HG02970 (cell line): ENCODE results near the gene SNAPIN.

Experiments
- ATAC-seq: cut with Tn5 transposase; IDR thresholded peaks from one replicate; pipeline ENCODE4 v1.9.1; 2021; ENCODE audit warnings: mild to moderate bottlenecking, moderate library complexity, moderate number of reproducible peaks; ENCODE audit not compliant: unreplicated experiment, low FRiP score

The SNAPIN gene, protein sequence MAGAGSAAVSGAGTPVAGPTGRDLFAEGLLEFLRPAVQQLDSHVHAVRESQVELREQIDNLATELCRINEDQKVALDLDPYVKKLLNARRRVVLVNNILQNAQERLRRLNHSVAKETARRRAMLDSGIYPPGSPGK

DNA sequence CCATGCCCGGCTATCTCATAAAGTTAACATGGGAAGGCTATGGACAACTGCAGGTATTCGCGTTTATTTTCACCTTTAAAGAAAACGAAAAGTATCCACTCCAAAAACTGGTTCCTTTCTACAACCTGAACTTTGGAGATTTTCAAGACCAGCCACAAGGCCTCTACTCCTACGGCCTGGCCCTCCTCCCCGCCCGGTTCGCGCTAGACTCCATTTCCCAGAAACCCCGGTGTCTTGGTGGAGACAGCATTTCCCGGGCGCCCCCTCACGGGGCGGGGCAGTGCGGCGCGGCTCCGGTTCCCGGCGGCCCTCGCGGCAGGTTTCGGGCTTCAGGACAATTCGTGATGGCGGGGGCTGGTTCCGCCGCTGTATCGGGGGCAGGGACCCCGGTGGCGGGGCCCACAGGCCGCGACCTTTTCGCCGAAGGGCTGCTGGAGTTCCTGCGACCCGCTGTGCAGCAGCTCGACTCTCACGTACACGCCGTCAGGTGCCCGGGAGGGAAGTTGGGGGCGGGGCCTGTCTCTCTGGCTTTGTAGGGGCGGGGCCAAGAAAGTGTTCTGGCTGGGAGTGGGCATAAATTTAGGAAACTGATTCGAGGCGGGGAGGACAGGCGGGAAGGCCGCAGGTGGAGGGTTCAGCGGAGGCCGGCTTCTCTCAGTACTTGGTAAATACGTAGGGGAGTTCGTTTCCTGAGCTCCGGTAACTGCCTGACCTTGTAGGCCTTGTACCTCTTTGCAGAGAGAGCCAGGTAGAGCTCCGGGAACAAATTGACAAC is at the start of gene SNAPIN:
Gene SNAPIN (plus strand): TSS at position 304 of the 775 bp plus-strand sequence. CDS start 41 bp downstream, at position 345.
- peak; percentile 89 for ATAC-seq

DNA sequence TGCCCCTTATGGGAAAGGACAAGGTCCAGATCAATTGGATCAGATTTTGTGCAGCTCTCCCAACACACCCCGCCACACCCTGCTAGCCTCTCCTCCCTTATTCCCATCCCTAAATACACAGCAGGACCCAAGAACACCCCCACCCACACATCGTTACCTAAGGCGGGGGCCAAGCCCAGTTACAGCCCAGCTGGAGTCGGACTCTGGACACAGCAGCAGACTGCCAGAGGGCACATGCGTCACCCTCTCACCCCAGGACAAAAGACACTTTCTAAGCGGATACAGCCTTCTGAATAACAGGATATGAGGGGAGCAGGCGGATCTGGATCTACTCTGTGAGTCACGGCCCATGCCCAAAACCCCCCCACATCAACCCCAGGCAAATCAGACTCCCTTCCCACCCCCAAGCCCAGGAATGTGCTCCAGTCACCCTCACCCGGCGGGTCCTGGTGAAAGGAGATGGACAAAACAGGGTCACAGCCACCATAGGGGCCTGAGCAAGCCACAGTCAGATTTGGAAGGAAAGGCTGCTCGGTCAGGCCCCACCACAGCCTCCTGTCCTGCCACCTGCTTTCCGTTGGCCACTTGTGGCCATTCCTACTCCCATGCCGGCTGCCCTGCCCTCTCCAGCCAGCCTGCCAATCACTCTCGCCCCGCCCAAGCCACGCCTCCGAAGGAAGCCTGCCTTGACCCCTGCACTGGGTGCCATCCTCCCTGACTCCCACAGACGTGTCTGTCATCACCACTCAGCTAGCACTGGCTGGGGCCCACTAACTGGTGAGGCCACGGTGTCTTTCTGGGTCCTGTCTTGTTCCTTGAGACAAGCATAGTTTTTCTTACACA is 49.5 kb upstream of the SNAPIN start:
- no peak for ATAC-seq

DNA sequence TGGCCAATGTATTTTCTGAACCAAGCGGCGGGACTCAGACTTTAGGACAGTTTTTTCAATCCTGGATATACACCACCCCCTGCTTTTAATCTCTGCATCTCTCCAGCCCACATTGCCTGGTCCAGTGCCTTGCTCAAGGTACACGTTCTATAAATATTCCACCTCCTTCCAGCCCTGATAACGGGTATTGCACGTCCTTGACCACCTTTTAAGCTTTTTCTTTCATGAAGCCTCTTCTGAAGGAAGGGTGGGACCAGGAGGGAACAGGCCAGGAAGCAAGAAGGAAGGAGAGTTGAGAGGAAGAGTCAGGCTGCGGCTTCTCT is 49.0 kb upstream of the SNAPIN start:
- no peak for ATAC-seq

DNA sequence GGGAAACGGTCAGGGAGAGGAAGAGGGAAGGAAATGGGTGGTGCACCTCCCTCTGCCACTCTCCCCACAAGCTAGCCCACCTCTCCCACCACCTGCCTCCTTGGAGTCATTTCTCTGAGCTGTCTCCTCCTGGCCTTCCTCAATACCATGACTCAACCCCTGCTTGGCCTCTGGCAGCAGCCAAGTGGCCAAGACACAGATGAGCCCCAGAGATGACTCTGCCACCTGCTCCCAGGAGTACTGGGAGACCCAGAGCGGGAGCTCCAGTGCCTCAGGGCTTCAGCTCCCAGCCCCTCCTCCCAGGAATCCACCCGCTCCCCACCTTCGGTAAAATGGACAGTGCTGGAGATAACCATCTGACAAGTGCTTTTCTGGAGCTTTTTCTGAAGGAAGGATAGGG is 48.2 kb upstream of the SNAPIN start:
- no peak for ATAC-seq

DNA sequence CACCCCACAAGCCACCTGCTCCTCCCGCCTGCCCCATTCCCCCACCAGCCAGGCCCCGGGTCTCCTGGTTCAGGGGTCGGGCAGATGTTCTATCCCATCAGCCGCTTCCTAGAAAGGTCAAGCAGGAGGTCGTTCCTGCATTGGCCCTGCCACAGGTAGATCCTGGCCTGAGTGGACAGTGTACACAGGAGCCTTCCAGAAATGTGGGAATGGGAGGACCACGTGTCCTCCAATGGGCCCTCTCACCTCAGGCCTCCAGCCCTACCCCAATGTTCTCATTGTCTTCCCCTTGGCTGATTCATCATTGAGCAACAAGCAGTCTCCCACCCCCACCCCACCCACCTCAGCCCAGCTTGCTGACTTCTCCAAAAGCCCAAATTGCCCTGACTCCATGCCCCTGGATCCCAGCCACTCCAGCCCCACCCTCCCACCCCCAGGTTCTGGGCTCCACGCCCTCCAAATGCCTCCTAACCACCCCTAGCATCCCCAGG is 47.6 kb upstream of the SNAPIN start:
- no peak for ATAC-seq

DNA sequence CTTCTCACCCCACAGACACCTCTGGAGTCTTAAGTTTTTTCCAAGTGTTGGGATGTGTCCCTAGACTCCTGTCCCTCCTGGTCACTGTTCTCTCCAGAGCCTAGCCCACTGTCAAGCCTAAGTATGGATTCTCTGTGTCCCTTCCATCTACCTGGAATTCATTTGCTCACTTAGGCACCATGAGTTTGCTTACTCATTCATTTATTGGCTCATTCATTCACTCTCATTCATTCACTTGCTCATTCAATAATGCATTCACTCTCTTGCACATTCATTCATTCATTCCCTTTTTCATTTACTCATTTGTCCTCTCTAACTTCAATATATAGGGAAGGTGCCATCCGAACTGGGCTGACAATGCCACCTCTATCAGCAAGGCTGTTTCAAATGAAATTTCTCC is 47.1 kb upstream of the SNAPIN start:
- ATAC-seq, result no peak

DNA sequence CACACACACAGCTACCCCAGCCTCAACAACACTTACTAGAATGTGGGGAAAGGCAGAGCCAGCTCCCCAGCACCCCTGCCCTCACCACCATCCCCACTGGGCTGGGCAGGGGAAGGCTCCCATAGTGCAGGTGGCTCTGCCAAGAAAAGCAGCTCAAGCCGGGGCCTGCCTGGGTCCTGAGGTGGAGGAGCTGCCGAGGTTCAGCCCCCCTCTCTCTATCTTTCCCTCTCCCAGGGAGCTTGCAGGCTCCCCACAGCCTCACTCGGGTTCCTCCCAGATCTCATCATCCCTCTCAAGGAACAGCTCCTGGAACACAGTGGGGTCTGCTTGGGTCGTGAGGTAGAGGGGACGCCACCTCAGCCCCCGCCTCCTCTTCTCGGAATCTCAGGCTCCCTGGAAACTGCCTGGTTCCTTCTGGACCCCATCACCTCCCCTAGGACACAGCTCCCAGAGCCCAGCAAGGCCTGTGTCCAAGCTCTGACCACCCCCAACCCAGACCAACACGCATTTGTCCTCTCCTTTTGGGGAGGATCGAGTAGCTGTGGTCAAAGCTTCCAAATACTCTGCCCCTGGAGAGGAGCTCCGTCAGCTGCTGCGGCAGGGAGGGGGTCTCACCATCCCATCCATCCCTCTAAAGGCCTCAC is 46.3 kb upstream of the SNAPIN start:
- no peak for ATAC-seq

DNA sequence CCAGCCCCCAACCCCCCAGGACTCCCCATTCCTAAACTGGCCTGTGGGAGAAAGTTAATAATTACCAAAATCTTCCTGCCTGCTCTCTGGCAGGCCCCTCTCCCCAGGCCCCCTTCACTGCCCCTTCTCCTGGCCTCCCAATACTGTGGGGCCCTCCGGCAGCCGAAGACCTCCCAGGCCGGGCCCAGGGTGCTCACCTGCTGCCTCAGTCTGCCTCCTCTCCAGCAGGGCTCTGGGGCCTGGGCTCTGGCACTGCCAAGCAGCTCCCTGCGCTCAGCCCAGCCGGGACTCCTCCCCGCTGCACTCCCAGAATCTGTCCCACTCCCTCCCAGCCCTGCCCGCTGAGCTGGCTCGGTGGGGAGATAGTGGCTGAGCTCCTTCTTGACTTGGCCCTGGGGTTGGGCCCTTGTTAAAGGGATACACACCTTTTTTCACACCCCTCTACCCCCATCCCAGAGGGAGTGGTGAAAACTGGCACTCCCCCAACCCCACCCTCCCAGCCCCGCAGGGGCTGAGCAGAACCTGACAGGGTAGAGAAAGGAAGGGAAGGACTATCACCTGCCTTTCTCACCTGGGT is 45.7 kb upstream of the SNAPIN start, which contains the start of gene S100A16:
Gene S100A16 (minus strand): TSS at position 383 of the 577 bp plus-strand sequence. CDS start 4,986 bp downstream, outside the sequence.
- no peak for ATAC-seq

DNA sequence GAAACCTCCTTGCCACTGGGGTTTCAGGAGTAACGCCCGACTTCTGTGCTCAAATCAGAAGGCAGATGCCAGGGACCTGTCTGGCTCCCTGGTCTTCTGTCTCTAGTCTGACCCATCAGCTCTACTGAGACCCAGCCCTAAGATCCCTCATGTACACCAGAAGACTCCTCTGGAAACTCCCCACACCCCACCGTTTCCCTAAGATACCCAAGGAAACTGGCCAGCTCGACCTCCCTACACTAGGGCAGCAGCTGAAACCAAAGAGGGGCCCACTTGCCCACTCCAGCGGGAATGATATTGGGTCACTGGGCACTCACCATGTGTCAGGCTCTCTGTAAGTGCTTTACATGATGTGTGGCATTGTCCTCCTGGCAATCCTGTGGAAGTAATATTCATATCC is 45.1 kb upstream of the SNAPIN start:
- no peak for ATAC-seq

DNA sequence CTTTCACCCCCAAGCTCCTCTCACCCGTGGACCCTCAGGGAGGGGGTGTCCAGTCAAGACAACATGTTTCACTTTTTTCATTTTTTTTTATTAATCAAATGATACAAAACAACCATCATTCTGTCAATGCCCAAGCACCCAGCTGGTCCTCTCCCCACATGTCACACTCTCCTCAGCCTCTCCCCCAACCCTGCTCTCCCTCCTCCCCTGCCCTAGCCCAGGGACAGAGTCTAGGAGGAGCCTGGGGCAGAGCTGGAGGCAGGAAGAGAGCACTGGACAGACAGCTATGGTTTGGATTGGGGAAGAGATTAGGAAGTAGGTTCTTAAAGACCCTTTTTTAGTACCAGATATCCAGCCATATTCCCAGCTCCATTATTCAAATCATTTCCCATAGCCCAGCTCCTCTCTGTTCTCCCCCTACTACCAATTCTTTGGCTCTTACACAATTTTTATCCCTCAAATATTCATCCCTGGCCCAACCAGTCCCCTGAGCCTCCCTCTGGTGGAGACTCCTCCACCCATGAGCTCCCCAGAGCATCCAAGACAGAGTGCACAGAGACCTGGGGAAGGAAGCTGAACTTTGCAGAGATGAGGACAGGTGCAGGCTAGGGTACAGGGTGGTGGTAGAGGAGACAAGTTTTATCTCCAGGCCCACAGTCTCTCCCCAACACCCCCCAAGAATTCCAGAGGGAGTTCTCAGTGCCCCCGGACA is 44.2 kb upstream of the SNAPIN start:
- no peak for ATAC-seq

DNA sequence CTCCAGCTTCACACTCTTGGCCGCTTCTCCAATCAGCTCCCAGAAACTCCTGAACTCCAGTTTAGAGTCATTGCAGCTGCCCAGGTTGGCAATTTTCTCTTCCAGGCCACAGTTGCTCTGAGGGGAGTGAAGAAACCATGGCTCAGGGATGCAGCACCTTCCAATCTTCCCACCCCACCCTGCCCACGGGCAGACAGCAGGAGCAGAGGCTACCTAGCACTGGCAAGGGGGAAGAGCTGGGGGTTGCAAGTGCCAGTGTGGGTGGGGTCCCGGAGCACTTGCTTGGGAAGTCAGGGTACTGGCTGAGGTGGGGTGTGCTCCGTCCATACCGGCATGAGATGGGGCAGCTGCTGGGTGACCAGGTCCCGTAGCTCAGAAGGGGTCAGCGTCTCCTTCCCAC is 43.6 kb upstream of the SNAPIN start:
- ATAC-seq, result no peak

DNA sequence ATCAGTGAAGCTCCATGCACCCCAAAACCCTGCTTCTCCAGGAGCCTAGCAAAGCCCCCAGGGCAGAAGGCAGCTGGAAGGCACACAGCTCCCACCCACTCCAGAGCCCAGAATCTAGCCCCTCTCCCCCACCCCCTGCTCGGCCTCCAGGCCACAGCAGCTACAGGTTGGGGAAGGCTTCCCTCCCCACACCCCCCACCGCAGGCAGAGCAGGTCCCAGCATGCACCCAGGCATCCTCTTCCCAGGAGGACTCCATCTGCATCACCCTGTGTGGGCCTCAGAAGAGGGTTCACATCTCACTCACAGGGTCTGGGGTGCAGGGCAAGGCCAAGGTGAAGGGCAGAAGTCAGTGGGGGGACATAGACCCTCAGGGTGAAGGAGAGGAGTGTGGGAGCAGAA is 43.1 kb upstream of the SNAPIN start:
- ATAC-seq, result no peak

DNA sequence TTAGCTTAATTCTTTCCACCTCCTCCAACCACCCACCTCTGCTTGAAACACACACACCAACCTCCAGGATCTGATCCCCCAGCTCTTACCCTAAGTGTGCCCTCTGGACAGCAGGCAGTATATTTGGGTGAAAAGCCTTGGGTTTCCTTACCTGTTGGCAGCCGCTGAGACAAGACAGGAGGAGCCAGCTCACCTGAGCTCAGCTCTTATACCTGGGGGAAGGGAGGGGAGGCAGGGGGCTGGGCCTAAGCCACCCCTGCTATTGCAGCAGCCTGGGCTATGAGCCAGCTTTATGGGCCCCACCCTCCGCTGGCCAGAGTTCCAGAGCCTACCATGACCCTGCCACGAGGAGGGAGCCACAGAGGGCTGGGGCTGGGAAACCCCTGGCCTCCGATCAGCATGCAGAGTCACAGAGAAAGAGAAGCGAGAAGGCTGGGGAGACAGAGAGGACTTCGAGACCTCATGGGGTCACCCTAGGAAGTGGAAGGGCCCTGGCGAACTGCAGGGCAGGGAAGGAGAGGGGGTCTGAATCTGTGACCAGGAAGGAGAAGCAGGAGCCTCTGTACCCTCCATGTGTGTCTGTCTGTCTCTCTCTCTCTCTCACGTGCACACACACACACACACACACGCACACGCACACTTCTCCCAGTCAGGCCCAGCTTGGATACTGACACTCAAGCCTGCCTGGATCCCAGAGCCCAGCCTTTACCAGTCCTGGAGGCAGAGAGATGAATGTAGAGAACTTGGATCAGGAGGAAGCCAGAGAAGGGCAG is 42.2 kb upstream of the SNAPIN start, which contains the start of gene S100A14:
Gene S100A14 (minus strand): TSS at position 182 of the 773 bp plus-strand sequence. CDS start 467 bp downstream, outside the sequence.
- no peak for ATAC-seq

DNA sequence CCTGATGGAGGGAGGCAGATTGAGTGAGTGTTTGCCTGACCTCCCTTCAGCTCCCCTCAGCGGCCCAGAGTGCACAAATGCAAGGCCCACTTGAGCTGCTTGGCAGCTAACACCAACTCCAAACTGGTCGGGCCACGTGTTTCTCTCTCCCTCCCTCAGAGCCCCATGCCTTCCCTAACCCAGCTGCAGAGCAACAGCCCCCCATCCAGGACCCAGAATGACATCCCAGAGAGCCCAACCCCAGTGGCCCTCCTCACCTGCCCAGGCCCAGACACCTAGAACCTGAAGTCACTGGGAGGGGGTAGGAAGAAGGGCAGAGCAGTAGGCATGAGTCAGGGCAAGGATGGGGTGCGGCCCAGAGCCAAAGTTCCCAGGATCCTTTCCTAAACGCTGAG is 41.6 kb upstream of the SNAPIN start:
- ATAC-seq, result no peak

DNA sequence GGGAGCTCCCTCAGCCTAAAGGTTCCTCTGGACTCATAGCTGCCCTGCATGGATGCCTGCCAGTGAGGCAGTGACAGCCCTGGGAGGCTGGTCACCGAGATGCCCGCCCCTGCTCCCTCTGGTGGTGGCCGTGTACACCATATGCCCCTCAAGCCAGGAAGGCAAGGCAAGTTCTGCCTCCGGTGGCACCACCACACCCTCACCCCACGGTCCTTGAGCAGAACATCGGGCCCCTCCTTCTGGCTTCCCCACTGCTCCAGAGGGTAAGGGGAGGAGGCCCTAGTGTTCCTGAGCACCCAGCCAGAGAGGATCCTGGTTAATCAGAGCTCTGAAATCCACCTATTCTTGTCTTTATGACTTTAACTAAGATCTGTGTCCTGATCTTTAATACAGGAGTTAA is 40.8 kb upstream of the SNAPIN start:
- ATAC-seq, result no peak

DNA sequence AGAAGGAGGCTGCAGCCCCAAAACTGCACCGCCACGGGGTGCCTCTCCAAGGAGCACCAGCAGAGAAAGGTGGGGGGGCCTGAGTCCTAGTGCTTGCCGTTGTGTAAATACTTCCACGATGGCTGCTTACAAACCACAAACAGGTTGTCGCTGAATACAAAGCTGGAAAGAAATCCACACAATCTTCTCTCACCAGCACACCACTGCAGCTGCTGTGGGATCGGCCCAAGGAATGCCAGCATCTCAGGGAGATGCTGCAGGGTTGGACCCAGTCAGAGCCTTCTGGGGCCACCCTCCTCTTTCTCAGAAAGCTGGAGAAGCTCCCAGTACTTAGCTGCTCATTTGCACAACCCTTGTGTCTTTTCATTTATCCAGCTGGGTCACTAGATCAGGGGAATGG is 39.3 kb upstream of the SNAPIN start:
- no peak for ATAC-seq

DNA sequence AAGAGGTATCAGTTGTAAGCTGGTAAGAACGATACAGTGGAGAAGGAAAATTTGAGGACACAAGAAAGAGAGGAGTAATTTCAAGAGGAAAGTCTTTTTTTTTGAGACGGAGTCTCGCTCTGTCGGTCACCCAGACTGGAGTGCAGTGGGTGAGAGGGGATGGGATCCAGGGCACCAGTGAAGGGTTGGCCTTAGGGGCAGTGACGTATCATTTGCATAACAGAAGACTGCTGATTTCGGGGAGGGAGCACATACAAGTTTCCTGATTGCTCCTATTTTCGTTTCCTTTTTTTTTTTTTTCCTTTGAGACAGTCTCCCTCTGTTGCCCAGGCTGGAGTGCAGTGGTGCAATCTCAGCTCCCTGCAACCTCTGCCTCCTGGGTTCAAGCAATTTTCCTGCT is 35.4 kb upstream of the SNAPIN start:
- ATAC-seq, result no peak

DNA sequence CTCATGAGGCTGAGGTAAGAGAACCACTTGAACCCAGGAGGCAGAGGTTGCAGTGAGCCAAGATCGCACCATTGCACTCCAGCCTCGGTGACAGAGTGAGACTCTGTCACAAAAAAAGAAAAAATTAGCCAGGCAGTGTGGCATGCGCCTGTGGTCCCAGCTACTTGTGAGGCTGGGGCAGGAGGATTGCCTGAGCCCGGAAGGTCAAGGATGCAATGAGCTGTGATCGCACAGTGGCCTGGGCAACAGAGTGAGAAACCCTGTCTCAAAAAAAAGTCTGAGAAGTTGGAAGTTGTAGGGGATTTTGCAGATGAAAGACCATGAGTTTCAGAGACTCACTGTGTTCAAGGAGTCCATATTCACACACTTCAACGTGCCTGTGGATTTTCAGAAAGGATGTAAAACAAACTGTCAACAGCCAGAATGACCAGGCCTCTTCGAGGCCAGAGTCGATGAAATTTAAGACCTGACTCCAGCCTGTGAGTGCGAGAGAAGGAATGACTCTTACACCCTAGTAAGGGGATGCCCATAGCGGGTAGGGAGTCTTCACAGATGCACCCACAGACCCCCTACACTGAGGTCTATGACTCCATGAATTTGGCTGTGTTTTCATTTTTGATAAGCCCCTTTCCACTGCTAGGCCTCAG is 33.4 kb upstream of the SNAPIN start:
- ATAC-seq, result no peak
